GM18873 (cell line): ENCODE results near the gene CT45A8.
"Not testable (repeated sequence)": the region's sequence is repeated elsewhere in the genome, so short reads cannot be mapped to it uniquely, and the experiment has no call there.

Source experiments
- ATAC-seq: cut with Tn5 transposase; IDR thresholded peaks from one replicate; pipeline ENCODE4 v1.9.1; 2021; ENCODE audit warnings: mild to moderate bottlenecking, moderate library complexity, moderate number of reproducible peaks; ENCODE audit not compliant: unreplicated experiment, low FRiP score

CT45A8 gene, protein sequence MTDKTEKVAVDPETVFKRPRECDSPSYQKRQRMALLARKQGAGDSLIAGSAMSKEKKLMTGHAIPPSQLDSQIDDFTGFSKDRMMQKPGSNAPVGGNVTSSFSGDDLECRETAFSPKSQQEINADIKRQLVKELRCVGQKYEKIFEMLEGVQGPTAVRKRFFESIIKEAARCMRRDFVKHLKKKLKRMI

DNA sequence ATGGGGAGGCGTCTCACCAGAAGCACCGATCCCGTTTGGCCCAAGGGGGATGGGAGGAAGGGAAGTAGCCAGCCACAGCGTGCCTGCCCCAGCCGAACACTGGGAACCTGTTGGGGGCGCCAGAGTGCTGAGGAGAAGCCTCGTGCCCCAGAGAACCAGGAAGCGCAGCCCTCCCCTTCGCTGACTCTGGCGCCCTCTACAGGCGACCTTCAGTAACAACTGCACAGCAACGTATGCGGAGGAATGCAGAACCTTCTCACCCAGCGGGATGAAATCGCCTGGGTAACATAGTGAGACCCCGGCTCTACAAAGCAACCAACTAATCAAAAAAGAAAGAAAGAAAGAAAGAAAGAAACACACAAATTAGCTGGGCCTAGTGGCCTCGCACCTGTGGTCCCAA is at the start of gene CT45A8:
Gene CT45A8 (minus strand): TSS at position 101 of the 400 bp plus-strand sequence. CDS start 3,755 bp downstream, outside the sequence.
- ATAC-seq = not testable (repeated sequence)

DNA sequence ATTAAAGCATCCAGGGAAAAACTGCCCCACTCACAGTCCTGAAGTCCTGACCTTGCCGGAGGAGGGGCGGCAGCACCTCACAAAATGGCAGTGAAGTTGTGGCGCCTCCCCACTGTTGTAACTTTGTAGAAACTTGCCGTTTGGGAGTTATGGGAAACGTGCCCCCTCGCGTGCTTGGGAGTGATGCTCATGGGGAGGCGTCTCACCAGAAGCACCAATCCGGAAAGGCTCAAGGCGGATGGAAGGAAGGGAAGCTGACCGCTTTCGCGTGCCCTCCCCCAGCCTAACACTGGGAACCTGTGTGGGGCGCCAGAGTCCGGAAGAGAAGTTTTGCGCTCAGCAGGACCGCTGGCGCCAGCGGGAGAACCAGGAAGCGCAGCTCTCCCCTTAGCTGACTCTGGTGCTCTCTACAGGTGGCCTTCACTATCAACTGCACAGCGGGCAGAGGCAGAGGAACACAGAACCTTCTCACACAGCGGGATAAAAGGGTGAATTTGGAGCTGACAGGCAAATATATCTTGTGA is 39.0 kb upstream of the CT45A8 start, which contains the start of the genes CT45A10 and SAGE1:
Gene CT45A10 (minus strand): TSS at position 151 of the 524 bp plus-strand sequence. CDS start 8,100 bp downstream, outside the sequence.
Gene SAGE1 (plus strand): TSS at position 423 of the 524 bp plus-strand sequence. CDS start 2,527 bp downstream, outside the sequence.
- no peak for ATAC-seq

DNA sequence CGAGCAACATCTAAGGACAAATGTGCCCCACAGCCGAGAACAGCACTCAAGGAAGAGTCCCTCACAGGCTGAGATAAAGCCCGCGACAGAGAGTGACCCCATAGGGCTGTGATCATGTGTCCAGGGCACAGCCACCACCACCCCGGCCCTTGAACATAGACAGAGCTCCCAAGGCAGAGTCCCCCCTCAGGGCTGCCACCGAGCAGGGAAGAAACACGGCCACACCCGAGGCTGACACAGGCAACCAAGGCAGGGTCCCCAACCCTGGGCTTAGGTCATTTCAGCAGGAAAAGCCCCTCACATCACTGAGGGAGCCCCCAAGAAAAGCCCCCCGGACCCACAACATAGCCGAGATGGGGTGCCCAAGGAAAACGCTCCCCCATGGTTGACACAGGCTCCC is 38.4 kb upstream of the CT45A8 start:
- ATAC-seq = no peak

DNA sequence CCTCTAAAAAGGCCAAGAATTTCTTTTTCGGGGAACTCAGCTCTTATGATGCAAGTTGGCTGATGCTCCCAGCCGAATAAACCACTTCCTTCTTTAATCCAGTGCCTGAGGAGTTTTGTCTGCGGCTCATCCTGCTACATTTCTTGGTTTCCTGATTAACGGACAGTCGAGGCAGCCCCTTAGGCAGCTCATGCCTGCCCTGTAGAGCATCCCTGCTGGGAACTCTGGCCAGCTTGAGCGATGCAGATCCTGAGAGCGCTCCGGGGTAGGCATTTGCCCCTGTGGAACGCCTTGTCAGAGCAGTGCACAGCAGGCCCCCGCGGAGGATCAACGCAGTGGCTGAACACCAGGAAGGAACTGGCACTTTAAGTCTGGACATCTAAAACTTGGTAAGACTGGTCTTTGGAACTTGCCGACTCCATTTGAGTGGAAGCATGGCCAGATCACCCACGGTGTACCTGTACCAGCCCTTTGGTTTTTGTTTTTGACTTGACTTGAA is 35.8 kb upstream of the CT45A8 start:
- no peak for ATAC-seq

DNA sequence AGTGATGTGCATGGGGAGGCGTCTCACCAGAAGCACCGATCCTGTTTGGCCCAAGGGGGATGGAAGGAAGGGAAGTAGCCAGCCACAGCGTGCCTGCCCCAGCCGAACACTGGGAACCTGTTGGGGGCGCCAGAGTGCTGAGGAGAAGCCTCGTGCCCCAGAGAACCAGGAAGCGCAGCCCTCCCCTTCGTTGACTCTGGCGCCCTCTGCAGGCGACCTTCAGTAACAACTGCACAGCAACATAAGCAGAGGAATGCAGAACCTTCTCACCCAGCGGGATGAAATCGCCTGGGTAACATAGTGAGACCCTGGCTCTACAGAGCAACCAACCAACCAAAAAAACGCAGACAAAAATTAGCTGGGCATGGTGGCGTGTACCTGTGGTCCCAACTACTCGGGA is 34.6 kb upstream of the CT45A8 start:
- ATAC-seq = not testable (repeated sequence)

DNA sequence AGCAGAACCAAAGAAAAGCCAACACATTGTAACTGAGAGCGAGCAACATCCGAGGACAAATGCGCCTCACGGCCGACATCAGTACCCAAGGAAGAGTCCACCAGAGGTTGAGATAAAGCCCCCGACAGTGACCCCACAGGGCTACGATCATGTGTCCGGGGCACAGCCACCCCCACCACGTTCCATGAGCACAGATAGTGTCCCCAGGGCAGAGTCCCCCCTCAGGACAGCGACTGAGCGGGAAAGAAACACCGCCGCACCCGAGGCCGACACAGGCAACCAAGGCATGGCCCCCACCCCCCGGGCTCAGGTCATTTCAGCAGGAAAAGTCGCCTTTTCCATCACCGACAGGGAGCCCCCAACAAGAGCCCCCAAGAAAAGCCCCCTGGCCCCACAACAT is 33.9 kb upstream of the CT45A8 start:
- ATAC-seq = not testable (repeated sequence)

DNA sequence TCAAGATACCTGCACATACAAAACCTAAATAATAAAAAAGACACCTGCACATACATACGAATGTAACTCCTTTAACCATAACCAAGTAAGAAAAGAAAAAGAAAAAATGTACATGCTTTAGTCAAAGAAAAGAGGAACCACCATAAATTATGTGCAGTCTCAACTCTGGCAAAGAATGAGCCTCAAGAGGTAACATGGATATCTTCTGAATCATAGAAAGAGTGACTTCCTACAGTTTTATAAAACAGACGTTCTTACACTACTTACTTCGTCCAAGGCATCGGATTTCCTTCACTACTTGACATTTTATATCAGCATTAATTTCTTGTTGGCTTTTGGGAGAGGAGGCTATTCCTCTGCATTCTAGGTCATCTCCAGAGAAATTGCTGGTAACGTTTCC is 28.4 kb upstream of the CT45A8 start:
- not testable (repeated sequence) for ATAC-seq

DNA sequence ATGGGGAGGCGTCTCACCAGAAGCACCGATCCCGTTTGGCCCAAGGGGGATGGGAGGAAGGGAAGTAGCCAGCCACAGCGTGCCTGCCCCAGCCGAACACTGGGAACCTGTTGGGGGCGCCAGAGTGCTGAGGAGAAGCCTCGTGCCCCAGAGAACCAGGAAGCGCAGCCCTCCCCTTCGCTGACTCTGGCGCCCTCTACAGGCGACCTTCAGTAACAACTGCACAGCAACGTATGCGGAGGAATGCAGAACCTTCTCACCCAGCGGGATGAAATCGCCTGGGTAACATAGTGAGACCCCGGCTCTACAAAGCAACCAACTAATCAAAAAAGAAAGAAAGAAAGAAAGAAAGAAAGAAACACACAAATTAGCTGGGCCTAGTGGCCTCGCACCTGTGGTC is 17.4 kb upstream of the CT45A8 start, which contains the start of gene CT45A9:
Gene CT45A9 (minus strand): TSS at position 101 of the 400 bp plus-strand sequence. CDS start 3,751 bp downstream, outside the sequence.
- ATAC-seq = not testable (repeated sequence)

DNA sequence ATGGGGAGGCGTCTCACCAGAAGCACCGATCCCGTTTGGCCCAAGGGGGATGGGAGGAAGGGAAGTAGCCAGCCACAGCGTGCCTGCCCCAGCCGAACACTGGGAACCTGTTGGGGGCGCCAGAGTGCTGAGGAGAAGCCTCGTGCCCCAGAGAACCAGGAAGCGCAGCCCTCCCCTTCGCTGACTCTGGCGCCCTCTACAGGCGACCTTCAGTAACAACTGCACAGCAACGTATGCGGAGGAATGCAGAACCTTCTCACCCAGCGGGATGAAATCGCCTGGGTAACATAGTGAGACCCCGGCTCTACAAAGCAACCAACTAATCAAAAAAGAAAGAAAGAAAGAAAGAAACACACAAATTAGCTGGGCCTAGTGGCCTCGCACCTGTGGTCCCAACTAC is 17.2 kb downstream of the CT45A8 start, which contains the start of gene CT45A7:
Gene CT45A7 (minus strand): TSS at position 101 of the 400 bp plus-strand sequence. CDS start 3,747 bp downstream, outside the sequence.
- ATAC-seq = not testable (repeated sequence)

DNA sequence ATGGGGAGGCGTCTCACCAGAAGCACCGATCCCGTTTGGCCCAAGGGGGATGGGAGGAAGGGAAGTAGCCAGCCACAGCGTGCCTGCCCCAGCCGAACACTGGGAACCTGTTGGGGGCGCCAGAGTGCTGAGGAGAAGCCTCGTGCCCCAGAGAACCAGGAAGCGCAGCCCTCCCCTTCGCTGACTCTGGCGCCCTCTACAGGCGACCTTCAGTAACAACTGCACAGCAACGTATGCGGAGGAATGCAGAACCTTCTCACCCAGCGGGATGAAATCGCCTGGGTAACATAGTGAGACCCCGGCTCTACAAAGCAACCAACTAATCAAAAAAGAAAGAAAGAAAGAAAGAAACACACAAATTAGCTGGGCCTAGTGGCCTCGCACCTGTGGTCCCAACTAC is 34.4 kb downstream of the CT45A8 start, which contains the start of gene CT45A2:
Gene CT45A2 (minus strand): TSS at position 101 of the 400 bp plus-strand sequence. CDS start 3,747 bp downstream, outside the sequence.
- not testable (repeated sequence) for ATAC-seq

DNA sequence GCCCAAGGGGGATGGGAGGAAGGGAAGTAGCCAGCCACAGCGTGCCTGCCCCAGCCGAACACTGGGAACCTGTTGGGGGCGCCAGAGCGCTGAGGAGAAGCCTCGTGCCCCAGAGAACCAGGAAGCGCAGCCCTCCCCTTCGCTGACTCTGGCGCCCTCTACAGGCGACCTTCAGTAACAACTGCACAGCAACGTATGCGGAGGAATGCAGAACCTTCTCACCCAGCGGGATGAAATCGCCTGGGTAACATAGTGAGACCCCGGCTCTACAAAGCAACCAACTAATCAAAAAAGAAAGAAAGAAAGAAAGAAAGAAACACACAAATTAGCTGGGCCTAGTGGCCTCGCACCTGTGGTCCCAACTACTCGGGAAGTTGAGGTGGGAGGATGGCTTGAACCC is 51.7 kb downstream of the CT45A8 start, which contains the start of gene CT45A6:
Gene CT45A6 (minus strand): TSS at position 101 of the 400 bp plus-strand sequence. CDS start 3,794 bp downstream, outside the sequence.
- ATAC-seq = not testable (repeated sequence)
